Measurements from ENCODE around the gene JRKL. TPM values are rescaled to one million over a fixed set of nuclear protein-coding genes. Genes with fewer than 3 reads are reported as not detected.

Gene JRKL
- 10 to 100 TPM in 1 of 9 donors, 1 to 10 TPM in 7, under 1 TPM in 1; 0.87 to 10.2 (median 5.2) TPM for total RNA-seq
- polyA plus RNA-seq: 10 to 100 TPM in 1 of 3 donors, 1 to 10 TPM in 2; 2.5 to 12.4 (median 3.6) TPM
- long read RNA-seq, donor 1: 0 reads
- long read RNA-seq, donor 2: 0 reads
- long read RNA-seq, donor 3: 0 reads
- long read RNA-seq, donor 4, partial matches to known transcripts: 0 of 4 reads
- long read RNA-seq, donor 4, other reads (novel, unspliced or antisense): 2 of 4 reads
- long read RNA-seq, donor 5, transcript JRKL-201 (2 exons, 2,855 nt): major isoform, 7 of 14 reads
- long read RNA-seq, donor 5, partial matches to known transcripts: 0 of 14 reads
- long read RNA-seq, donor 5, other reads (novel, unspliced or antisense): 7 of 14 reads
- long read RNA-seq, donor 6, partial matches to known transcripts: 0 of 9 reads
- long read RNA-seq, donor 6, other reads (novel, unspliced or antisense): 7 of 9 reads
- long read RNA-seq, donor 7, partial matches to known transcripts: 0 of 1 reads
- long read RNA-seq, donor 7, other reads (novel, unspliced or antisense): 0 of 1 reads
- long read RNA-seq, donor 8, partial matches to known transcripts: 0 of 1 reads
- long read RNA-seq, donor 8, other reads (novel, unspliced or antisense): 0 of 1 reads
- long read RNA-seq, donor 9, partial matches to known transcripts: 5 of 7 reads
- long read RNA-seq, donor 9, other reads (novel, unspliced or antisense): 0 of 7 reads
- long read RNA-seq, donor 10: 0 reads

GRCh38 chr11:96389720-96390487 is at the start of gene JRKL, which contains the start of gene CCDC82:
Gene JRKL (plus strand): TSS chr11:96390013. CDS start chr11:96390650, 637 bp downstream.
Gene CCDC82 (minus strand): TSS chr11:96389912. CDS start chr11:96384747, 5,165 bp downstream.
- WGBS, 4 donors: 0 to 1% (median 0%) methylated on average over 24 to 53 of the region's 53 CpGs
- intact Hi-C loops (cut with DNase I): loop anchor here in 1 of 2 donors (10.0 kb wide), 1 partner anchor 545 kb away; no protein-coding TSS in a partner anchor
- DNase-seq: peak; percentile 96 to 98 (median 97)
- Histone ChIP-seq H3K4me1 (replicated peaks in 1 of 2) (peaks cover 5 to 28% of the 10 kb centered on the region in 2 donors), H3K9me3 (replicated peaks in 1 of 3) (no peaks in the 10 kb centered on the region), H3K4me3 (peak within 1 kb of the TSS; percentile 2 to 84 (median 74)), H3K27ac (peak within 1 kb of the TSS; percentile 65 to 93 (median 85)), H3K36me3 (replicated peaks in 1 of 2) (no peaks in the 10 kb centered on the region), H3K27me3 (no peaks in the 10 kb centered on the region)
- TF ChIP-seq CTCF (IDR thresholded peaks at IDR 0.05) (peak in 2 of 6 experiments; percentile 1 to 6), POLR2A (IDR thresholded peaks at IDR 0.05) (peak; percentile 65 to 88)

- peak overlapping the region in 3 of 5 donors; percentile 71 to 92 (median 88) for H3K27ac ChIP-seq
- TF ChIP-seq POLR2A (IDR thresholded peaks at IDR 0.05) (no peak), CTCF (IDR thresholded peaks at IDR 0.05) (no peak)
- peak overlapping the region in 1 of 4 donors; percentile 90 for H3K4me3 ChIP-seq
- no peak for DNase-seq
- no peaks in the 10 kb centered on the region for H3K36me3 ChIP-seq (replicated peaks in 1 of 2)
- no peaks in the 10 kb centered on the region for H3K9me3 ChIP-seq (replicated peaks in 1 of 3)
- H3K27me3 ChIP-seq: no peaks in the 10 kb centered on the region
- WGBS, 4 donors: 68 to 88% (median 83%) methylated on average over 4 of the region's 4 CpGs
- intact Hi-C loops (cut with DNase I): loop anchor here (5.0 to 10.0 kb wide), 3 partner anchors 283 to 503 kb away; no protein-coding TSS in a partner anchor
- peaks cover 23 to 46% of the 10 kb centered on the region in 2 donors for H3K4me1 ChIP-seq (replicated peaks in 1 of 2)
Observed at GRCh38 chr11:96340555-96340885, 49.3 kb upstream of the JRKL start.

GRCh38 chr11:96341211-96342013 is 48.4 kb upstream of the JRKL start:
- H3K36me3 ChIP-seq (replicated peaks in 1 of 2): no peaks in the 10 kb centered on the region
- intact Hi-C loops (cut with DNase I): loop anchor here (5.0 to 10.0 kb wide), 3 partner anchors 284 to 504 kb away; no protein-coding TSS in a partner anchor
- peak overlapping the region in 2 of 4 donors; percentile 46 to 90 for H3K4me3 ChIP-seq
- peak; percentile 34 to 66 (median 41) for DNase-seq
- 15 to 94% (median 28%) methylated on average over 2 to 26 of the region's 26 CpGs for WGBS, 4 donors
- H3K27me3 ChIP-seq: no peaks in the 10 kb centered on the region
- peak in 5 of 6 experiments; percentile 9 to 40 (median 30) for TF ChIP-seq CTCF (IDR thresholded peaks at IDR 0.05)
- TF ChIP-seq POLR2A (IDR thresholded peaks at IDR 0.05): peak in 1 of 2 donors; percentile 9
- H3K27ac ChIP-seq: peak overlapping the region in 3 of 5 donors; percentile 78 to 92 (median 88)
- H3K9me3 ChIP-seq (replicated peaks in 1 of 3): no peaks in the 10 kb centered on the region
- H3K4me1 ChIP-seq (replicated peaks in 1 of 2): peaks cover 23 to 46% of the 10 kb centered on the region in 2 donors

All from adrenal gland (tissue), 19 donors.